ENCODE measurements around the gene PPIL6.

Gene PPIL6

GRCh38 chr6:109382576-109383437, 57.6 kb downstream of the PPIL6 start:
- H3K9ac ChIP-seq (ENCODE audit: low read length), result peak overlapping the region; percentile 91
- H3K27me3 ChIP-seq (ENCODE audit: control insufficient read depth, insufficient read depth, low read length), result no peaks in the 10 kb centered on the region
- H3K27ac ChIP-seq (ENCODE audit: low read length), result peak overlapping the region; percentile 97
- peaks cover 3% of the 10 kb centered on the region for H3K4me1 ChIP-seq (ENCODE audit: control insufficient read depth, low read depth, low read length)
- H3K4me3 ChIP-seq (ENCODE audit: low read length), result peak overlapping the region; percentile 98
- no peaks in the 10 kb centered on the region for H3K9me3 ChIP-seq (ENCODE audit: control insufficient read depth, low read depth, low read length)
- H3K36me3 ChIP-seq (ENCODE audit: control insufficient read depth, low read depth, low read length), result peaks cover 13% of the 10 kb centered on the region

GRCh38 chr6:109381747-109382575, 58.5 kb downstream of the PPIL6 start, which contains the start of gene CD164:
Gene CD164, minus strand, starts transcription at chr6:109382467. Its CDS starts 89 bp downstream, at chr6:109382378.
- Histone ChIP-seq H3K36me3 (ENCODE audit: control insufficient read depth, low read depth, low read length) (peaks cover 21% of the 10 kb centered on the region), H3K27ac (ENCODE audit: low read length) (peak within 1 kb of the TSS; percentile 97), H3K4me1 (ENCODE audit: control insufficient read depth, low read depth, low read length) (peaks cover 3% of the 10 kb centered on the region), H3K9ac (ENCODE audit: low read length) (peak within 1 kb of the TSS; percentile 91), H3K9me3 (ENCODE audit: control insufficient read depth, low read depth, low read length) (no peaks in the 10 kb centered on the region), H3K27me3 (ENCODE audit: control insufficient read depth, insufficient read depth, low read length) (no peaks in the 10 kb centered on the region), H3K4me3 (ENCODE audit: low read length) (peak within 1 kb of the TSS; percentile 98)

- Histone ChIP-seq H3K36me3 (ENCODE audit: control insufficient read depth, low read depth, low read length) (peaks cover 29% of the 10 kb centered on the region), H3K4me1 (ENCODE audit: control insufficient read depth, low read depth, low read length) (peaks cover 3% of the 10 kb centered on the region), H3K27me3 (ENCODE audit: control insufficient read depth, insufficient read depth, low read length) (no peaks in the 10 kb centered on the region), H3K27ac (ENCODE audit: low read length) (peak overlapping the region; percentile 55), H3K4me3 (ENCODE audit: low read length) (peak overlapping the region; percentile 98), H3K9ac (ENCODE audit: low read length) (peak overlapping the region; percentile 91), H3K9me3 (ENCODE audit: control insufficient read depth, low read depth, low read length) (no peaks in the 10 kb centered on the region)
Observed at GRCh38 chr6:109381061-109381746, 59.2 kb downstream of the PPIL6 start.

GRCh38 chr6:109379711-109380110, 60.7 kb downstream of the PPIL6 start:
- Histone ChIP-seq H3K9me3 (ENCODE audit: control insufficient read depth, low read depth, low read length) (no peaks in the 10 kb centered on the region), H3K9ac (ENCODE audit: low read length) (no peak overlapping the region), H3K4me3 (ENCODE audit: low read length) (peak overlapping the region; percentile 98), H3K36me3 (ENCODE audit: control insufficient read depth, low read depth, low read length) (peaks cover 43% of the 10 kb centered on the region), H3K27ac (ENCODE audit: low read length) (no peak overlapping the region), H3K4me1 (ENCODE audit: control insufficient read depth, low read depth, low read length) (peaks cover 3% of the 10 kb centered on the region), H3K27me3 (ENCODE audit: control insufficient read depth, insufficient read depth, low read length) (no peaks in the 10 kb centered on the region)

GRCh38 chr6:109377717-109378116, 62.7 kb downstream of the PPIL6 start:
- Histone ChIP-seq H3K27ac (ENCODE audit: low read length) (no peak overlapping the region), H3K36me3 (ENCODE audit: control insufficient read depth, low read depth, low read length) (peaks cover 61% of the 10 kb centered on the region), H3K9me3 (ENCODE audit: control insufficient read depth, low read depth, low read length) (no peaks in the 10 kb centered on the region), H3K9ac (ENCODE audit: low read length) (no peak overlapping the region), H3K4me3 (ENCODE audit: low read length) (no peak overlapping the region), H3K27me3 (ENCODE audit: control insufficient read depth, insufficient read depth, low read length) (no peaks in the 10 kb centered on the region), H3K4me1 (ENCODE audit: control insufficient read depth, low read depth, low read length) (no peaks in the 10 kb centered on the region)

GRCh38 chr6:109374326-109374892, 66.0 kb downstream of the PPIL6 start:
- Histone ChIP-seq H3K36me3 (ENCODE audit: control insufficient read depth, low read depth, low read length) (peaks cover 84% of the 10 kb centered on the region), H3K27me3 (ENCODE audit: control insufficient read depth, insufficient read depth, low read length) (no peaks in the 10 kb centered on the region), H3K9ac (ENCODE audit: low read length) (no peak overlapping the region), H3K27ac (ENCODE audit: low read length) (no peak overlapping the region), H3K9me3 (ENCODE audit: control insufficient read depth, low read depth, low read length) (no peaks in the 10 kb centered on the region), H3K4me1 (ENCODE audit: control insufficient read depth, low read depth, low read length) (no peaks in the 10 kb centered on the region), H3K4me3 (ENCODE audit: low read length) (no peak overlapping the region)

- Histone ChIP-seq H3K27me3 (ENCODE audit: control insufficient read depth, insufficient read depth, low read length) (no peaks in the 10 kb centered on the region), H3K36me3 (ENCODE audit: control insufficient read depth, low read depth, low read length) (peaks cover 86% of the 10 kb centered on the region), H3K4me1 (ENCODE audit: control insufficient read depth, low read depth, low read length) (no peaks in the 10 kb centered on the region), H3K9ac (ENCODE audit: low read length) (no peak overlapping the region), H3K27ac (ENCODE audit: low read length) (no peak overlapping the region), H3K4me3 (ENCODE audit: low read length) (no peak overlapping the region), H3K9me3 (ENCODE audit: control insufficient read depth, low read depth, low read length) (no peaks in the 10 kb centered on the region)
Observed at GRCh38 chr6:109373762-109374161, 66.7 kb downstream of the PPIL6 start.

GRCh38 chr6:109373331-109373730, 67.1 kb downstream of the PPIL6 start:
- no peak overlapping the region for H3K27ac ChIP-seq (ENCODE audit: low read length)
- H3K4me1 ChIP-seq (ENCODE audit: control insufficient read depth, low read depth, low read length), result no peaks in the 10 kb centered on the region
- H3K27me3 ChIP-seq (ENCODE audit: control insufficient read depth, insufficient read depth, low read length), result no peaks in the 10 kb centered on the region
- peaks cover 86% of the 10 kb centered on the region for H3K36me3 ChIP-seq (ENCODE audit: control insufficient read depth, low read depth, low read length)
- H3K9ac ChIP-seq (ENCODE audit: low read length), result no peak overlapping the region
- no peak overlapping the region for H3K4me3 ChIP-seq (ENCODE audit: low read length)
- H3K9me3 ChIP-seq (ENCODE audit: control insufficient read depth, low read depth, low read length), result no peaks in the 10 kb centered on the region

- H3K4me1 ChIP-seq (ENCODE audit: control insufficient read depth, low read depth, low read length), result no peaks in the 10 kb centered on the region
- no peak overlapping the region for H3K9ac ChIP-seq (ENCODE audit: low read length)
- peaks cover 88% of the 10 kb centered on the region for H3K36me3 ChIP-seq (ENCODE audit: control insufficient read depth, low read depth, low read length)
- no peaks in the 10 kb centered on the region for H3K27me3 ChIP-seq (ENCODE audit: control insufficient read depth, insufficient read depth, low read length)
- no peak overlapping the region for H3K27ac ChIP-seq (ENCODE audit: low read length)
- no peak overlapping the region for H3K4me3 ChIP-seq (ENCODE audit: low read length)
- no peaks in the 10 kb centered on the region for H3K9me3 ChIP-seq (ENCODE audit: control insufficient read depth, low read depth, low read length)
Observed at GRCh38 chr6:109372130-109372529, 68.3 kb downstream of the PPIL6 start.

GRCh38 chr6:109370792-109371191, 69.6 kb downstream of the PPIL6 start:
- no peak overlapping the region for H3K9ac ChIP-seq (ENCODE audit: low read length)
- peaks cover 87% of the 10 kb centered on the region for H3K36me3 ChIP-seq (ENCODE audit: control insufficient read depth, low read depth, low read length)
- no peaks in the 10 kb centered on the region for H3K9me3 ChIP-seq (ENCODE audit: control insufficient read depth, low read depth, low read length)
- H3K4me3 ChIP-seq (ENCODE audit: low read length), result no peak overlapping the region
- H3K27me3 ChIP-seq (ENCODE audit: control insufficient read depth, insufficient read depth, low read length), result no peaks in the 10 kb centered on the region
- H3K4me1 ChIP-seq (ENCODE audit: control insufficient read depth, low read depth, low read length), result no peaks in the 10 kb centered on the region
- no peak overlapping the region for H3K27ac ChIP-seq (ENCODE audit: low read length)

- Histone ChIP-seq H3K9ac (ENCODE audit: low read length) (no peak overlapping the region), H3K27ac (ENCODE audit: low read length) (no peak overlapping the region), H3K9me3 (ENCODE audit: control insufficient read depth, low read depth, low read length) (no peaks in the 10 kb centered on the region), H3K36me3 (ENCODE audit: control insufficient read depth, low read depth, low read length) (peaks cover 83% of the 10 kb centered on the region), H3K27me3 (ENCODE audit: control insufficient read depth, insufficient read depth, low read length) (no peaks in the 10 kb centered on the region), H3K4me1 (ENCODE audit: control insufficient read depth, low read depth, low read length) (no peaks in the 10 kb centered on the region), H3K4me3 (ENCODE audit: low read length) (no peak overlapping the region)
Observed at GRCh38 chr6:109370336-109370735, 70.1 kb downstream of the PPIL6 start.
